Measurements from ENCODE around the gene NDUFS3.

Gene NDUFS3

DNA sequence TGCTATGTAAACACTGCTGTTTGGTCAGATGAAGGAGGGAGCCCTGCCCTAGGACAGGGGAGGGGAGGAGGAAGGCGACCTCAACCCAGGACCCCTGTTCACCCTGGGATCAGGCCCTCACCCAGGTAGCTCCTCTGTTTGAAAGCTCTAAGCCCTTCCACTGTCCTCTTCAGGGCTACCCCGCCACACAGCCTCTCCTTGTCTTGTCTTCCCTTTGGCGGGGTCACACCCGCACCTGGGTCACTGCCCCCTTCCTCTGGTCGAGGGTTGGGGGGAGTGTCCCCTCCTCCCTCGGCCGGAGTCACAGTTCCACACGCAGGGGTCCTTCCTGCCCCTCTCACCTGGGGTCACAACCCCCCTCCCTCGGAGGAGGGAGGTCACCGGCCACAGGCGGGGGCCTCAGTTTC, 13.9 kb upstream of the NDUFS3 start:
- TF ChIP-seq CTCF (conservative IDR thresholded peaks at IDR 0.05; ENCODE audit: low read depth, low read length), result no peak
- H3K4me3 ChIP-seq (ENCODE audit: low read depth, low read length), result peak overlapping the region; percentile 81
- DNase-seq (ENCODE audit: low read depth), result no peak

- no peak for TF ChIP-seq CTCF (conservative IDR thresholded peaks at IDR 0.05; ENCODE audit: low read depth, low read length)
- DNase-seq (ENCODE audit: low read depth), result peak; percentile 68
- peak within 1 kb of the TSS; percentile 81 for H3K4me3 ChIP-seq (ENCODE audit: low read depth, low read length)
Observed at GRCh38 chr11:47565340-47566148, 13.3 kb upstream of the NDUFS3 start, which contains the start of gene PTPMT1. Gene PTPMT1, plus strand, starts transcription at chr11:47565599. Its CDS starts 24 bp downstream, at chr11:47565623.

DNA sequence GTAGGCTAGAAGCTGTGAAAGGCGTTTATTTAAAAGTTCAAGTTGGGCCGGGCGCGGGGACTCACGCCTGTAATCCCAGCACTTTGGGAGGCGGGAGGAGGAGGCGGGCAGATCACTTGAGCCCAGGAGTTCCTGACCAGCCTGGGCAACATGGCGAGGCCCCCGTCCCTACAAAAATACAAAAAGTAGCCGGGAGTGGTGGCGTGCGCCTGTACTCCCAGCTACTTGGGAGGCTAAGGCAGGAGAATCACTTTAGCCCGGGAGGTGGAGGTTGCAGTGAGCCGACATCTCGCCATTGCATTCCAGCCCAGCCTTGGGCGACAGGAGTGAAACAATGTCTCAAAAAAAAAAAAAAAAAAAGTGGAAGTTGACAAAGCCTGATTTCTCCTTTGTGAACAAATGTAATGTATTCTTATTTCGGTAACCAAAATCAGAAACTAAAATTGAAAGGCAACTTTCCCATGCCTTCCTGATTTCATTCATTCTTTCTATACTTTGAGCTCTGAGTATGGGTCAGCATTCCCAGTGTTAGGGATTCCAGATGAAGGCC, 12.7 kb upstream of the NDUFS3 start:
- DNase-seq (ENCODE audit: low read depth), result no peak
- TF ChIP-seq CTCF (conservative IDR thresholded peaks at IDR 0.05; ENCODE audit: low read depth, low read length), result no peak
- H3K4me3 ChIP-seq (ENCODE audit: low read depth, low read length), result peak overlapping the region; percentile 81

DNA sequence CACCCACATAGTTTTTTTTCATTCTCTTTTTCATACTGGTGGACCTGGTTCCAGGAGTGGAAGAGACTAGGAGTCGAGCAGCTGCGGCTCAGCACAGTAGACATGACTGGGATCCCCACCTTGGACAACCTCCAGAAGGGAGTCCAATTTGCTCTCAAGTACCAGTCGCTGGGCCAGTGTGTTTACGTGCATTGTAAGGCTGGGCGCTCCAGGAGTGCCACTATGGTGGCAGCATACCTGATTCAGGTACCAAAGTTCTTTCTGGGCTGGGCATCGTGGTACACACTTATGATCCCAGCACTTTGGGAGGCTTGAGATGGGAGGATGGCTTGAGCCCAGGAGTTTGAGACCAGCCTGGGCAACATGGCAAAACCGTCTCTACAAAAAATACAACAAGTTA, 9.2 kb upstream of the NDUFS3 start:
- no peak overlapping the region for H3K4me3 ChIP-seq (ENCODE audit: low read depth, low read length)
- no peak for TF ChIP-seq CTCF (conservative IDR thresholded peaks at IDR 0.05; ENCODE audit: low read depth, low read length)
- DNase-seq (ENCODE audit: low read depth), result no peak

- H3K4me3 ChIP-seq (ENCODE audit: low read depth, low read length), result no peak overlapping the region
- no peak for TF ChIP-seq CTCF (conservative IDR thresholded peaks at IDR 0.05; ENCODE audit: low read depth, low read length)
- no peak for DNase-seq (ENCODE audit: low read depth)
Observed at GRCh38 chr11:47570651-47571356, 8.1 kb upstream of the NDUFS3 start.

- H3K4me3 ChIP-seq (ENCODE audit: low read depth, low read length), result no peak overlapping the region
- TF ChIP-seq CTCF (conservative IDR thresholded peaks at IDR 0.05; ENCODE audit: low read depth, low read length), result no peak
- no peak for DNase-seq (ENCODE audit: low read depth)
Observed at GRCh38 chr11:47571357-47571729, 7.5 kb upstream of the NDUFS3 start.

All from choroid plexus epithelial cell (primary cell).